Suprapubic skin (tissue), 4 donors: ENCODE data around the gene CCNF.
A peak's percentile ranks its signal among the peaks of the same experiment; 100 is the strongest.

Experiments used
- CTCF ChIP-seq, 2 donors: fragments of 200-600 bp in 1 of 2; fragments of 450-650 bp in 1 of 2; sonication (generic) in 1 of 2; IDR thresholded peaks; one replicate each; pipeline ENCODE4 v1.5.1; 2016 to 2019; ENCODE audit warnings: antibody characterized with exemption in 2 of 2, mild to moderate bottlenecking in 1 of 2, moderate library complexity in 1 of 2
- EP300 ChIP-seq: sonication (generic); formaldehyde crosslinking; IDR thresholded peaks from one replicate; pipeline ENCODE4 v1.6.1; 2017; ENCODE audit warnings: antibody characterized with exemption
- POLR2A ChIP-seq, 2 donors: fragments of 450-650 bp; IDR thresholded peaks; one replicate each; pipeline ENCODE4 v1.6.1; 2017; ENCODE audit warnings: antibody characterized with exemption in 2 of 2, mild to moderate bottlenecking in 2 of 2, moderate library complexity in 2 of 2
- POLR2AphosphoS5 ChIP-seq, 3 donors: sonication (generic); formaldehyde crosslinking; IDR thresholded peaks; one replicate each; pipeline ENCODE4 v1.6.1; 2017; ENCODE audit warnings: antibody characterized with exemption in 3 of 3

- TF ChIP-seq CTCF (IDR thresholded peaks at IDR 0.05) (no peak), POLR2AphosphoS5 (IDR thresholded peaks at IDR 0.05) (peak in 1 of 3 donors; percentile 18), EP300 (no peak), POLR2A (IDR thresholded peaks at IDR 0.05) (no peak)
These were observed 67.2 kb downstream of the CCNF start for GRCh38 chr16:2496223-2497115.
